Urinary bladder (tissue), 4 donors: ENCODE data around the gene VASP. TPM values are rescaled to one million over a fixed set of nuclear protein-coding genes. Genes with fewer than 3 reads are reported as not detected.
A peak's percentile ranks its signal among the peaks of the same experiment; 100 is the strongest.

Experiments
- DNase-seq: peaks from one replicate; pipeline ENCODE4 v3.0.0-alpha.2; 2015; ENCODE audit errors: extremely low spot score
- H3K27ac ChIP-seq: one replicate; pipeline ENCODE4 v1.5.1; 2013; ENCODE audit warnings: low read depth, mild to moderate bottlenecking, moderate library complexity
- H3K36me3 ChIP-seq: one replicate; pipeline ENCODE4 v1.6.1; 2013; ENCODE audit warnings: mild to moderate bottlenecking, moderate library complexity; ENCODE audit not compliant: insufficient read depth
- H3K4me1 ChIP-seq: one replicate; pipeline ENCODE4 v1.6.1; 2013; ENCODE audit warnings: mild to moderate bottlenecking, moderate library complexity; ENCODE audit not compliant: insufficient read depth
- H3K4me3 ChIP-seq: one replicate; pipeline ENCODE4 v1.5.1; 2013; ENCODE audit warnings: low read depth, low read length
- WGBS: extraction: QIAGEN DNeasy Blood & Tissue Kit; methylation state at CpG from one replicate; pipeline ENCODE4 v1.1.7; 2013; 5-methylcytosine and 5-hydroxymethylcytosine counted together
- polyA plus RNA-seq: library from polyadenylated mRNA; stranded (reverse); fragments of 200-250 nt; gene quantifications from one replicate; pipeline ENCODE4 v1.2.3, GENCODE V29; 2013
- total RNA-seq: library from RNA; depleted of rRNA; stranded (reverse); fragments of >200 nt; gene quantifications from one replicate; pipeline ENCODE4 v1.2.3, GENCODE V29; 2014
- donor health status: healthy with polysubstance abuse.
- donor health status: healthy.

Gene VASP
- total and polyA plus RNA-seq, 2 donors = 42.6 to 174 TPM

DNA sequence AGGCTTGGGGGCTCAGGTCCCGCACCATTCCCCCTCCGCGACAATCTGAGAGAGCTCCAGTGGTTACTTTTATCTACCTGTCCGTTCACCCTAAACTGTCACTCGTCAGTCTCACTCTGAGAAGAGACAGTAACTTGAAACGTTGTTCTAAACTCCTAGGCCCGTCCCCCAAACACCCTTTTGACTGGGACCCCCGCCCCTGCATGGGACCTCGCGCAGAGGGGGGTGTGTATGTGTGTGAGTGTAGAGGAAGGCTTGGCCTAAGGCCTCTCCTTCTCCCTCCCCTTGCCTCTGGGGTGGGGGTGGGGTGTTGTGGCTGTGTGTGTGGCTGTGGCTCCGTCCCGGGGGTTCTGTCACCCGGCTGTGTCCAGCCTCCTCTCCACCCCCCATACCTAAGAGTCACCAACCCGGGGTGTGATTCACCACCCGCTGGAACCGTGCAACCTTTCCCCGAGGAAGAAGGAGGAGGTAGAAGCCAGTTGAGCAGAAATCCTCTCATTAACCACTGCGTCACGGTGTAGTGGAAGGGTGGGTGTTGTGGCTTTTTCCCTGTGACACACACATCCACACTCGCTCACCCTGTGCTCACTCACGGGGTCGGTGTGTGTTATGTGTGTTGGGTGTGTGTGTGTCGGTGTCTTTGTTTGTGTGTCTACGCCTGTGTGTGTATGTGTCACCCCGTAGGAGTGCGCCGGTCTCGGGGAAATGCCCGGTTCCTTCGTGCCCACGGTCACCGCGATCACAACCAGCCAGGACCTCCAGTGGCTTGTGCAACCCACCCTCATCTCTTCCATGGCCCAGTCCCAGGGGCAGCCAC is 37.1 kb upstream of the VASP start:
- Histone ChIP-seq H3K4me1 (no peaks in the 10 kb centered on the region), H3K4me3 (peak overlapping the region; percentile 48), H3K27ac (peak overlapping the region; percentile 73), H3K36me3 (no peaks in the 10 kb centered on the region)
- WGBS = 45% methylated on average over 33 of the region's 33 CpGs
- peak; percentile 52 for DNase-seq

DNA sequence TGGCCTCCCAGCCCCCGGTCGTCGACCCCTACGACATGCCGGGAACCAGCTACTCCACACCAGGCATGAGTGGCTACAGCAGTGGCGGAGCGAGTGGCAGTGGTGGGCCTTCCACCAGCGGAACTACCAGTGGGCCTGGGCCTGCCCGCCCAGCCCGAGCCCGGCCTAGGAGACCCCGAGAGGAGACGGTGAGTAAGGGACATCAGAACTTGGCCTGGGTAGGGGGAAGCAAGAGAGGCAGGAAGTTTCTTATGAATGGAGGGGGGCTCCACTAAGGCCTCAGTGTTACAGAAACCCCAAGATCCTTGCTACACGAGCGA is 36.6 kb upstream of the VASP start:
- no peak for DNase-seq
- Histone ChIP-seq H3K4me3 (no peak overlapping the region), H3K4me1 (no peaks in the 10 kb centered on the region), H3K36me3 (no peaks in the 10 kb centered on the region), H3K27ac (no peak overlapping the region)
- WGBS = 88% methylated on average over 15 of the region's 15 CpGs

DNA sequence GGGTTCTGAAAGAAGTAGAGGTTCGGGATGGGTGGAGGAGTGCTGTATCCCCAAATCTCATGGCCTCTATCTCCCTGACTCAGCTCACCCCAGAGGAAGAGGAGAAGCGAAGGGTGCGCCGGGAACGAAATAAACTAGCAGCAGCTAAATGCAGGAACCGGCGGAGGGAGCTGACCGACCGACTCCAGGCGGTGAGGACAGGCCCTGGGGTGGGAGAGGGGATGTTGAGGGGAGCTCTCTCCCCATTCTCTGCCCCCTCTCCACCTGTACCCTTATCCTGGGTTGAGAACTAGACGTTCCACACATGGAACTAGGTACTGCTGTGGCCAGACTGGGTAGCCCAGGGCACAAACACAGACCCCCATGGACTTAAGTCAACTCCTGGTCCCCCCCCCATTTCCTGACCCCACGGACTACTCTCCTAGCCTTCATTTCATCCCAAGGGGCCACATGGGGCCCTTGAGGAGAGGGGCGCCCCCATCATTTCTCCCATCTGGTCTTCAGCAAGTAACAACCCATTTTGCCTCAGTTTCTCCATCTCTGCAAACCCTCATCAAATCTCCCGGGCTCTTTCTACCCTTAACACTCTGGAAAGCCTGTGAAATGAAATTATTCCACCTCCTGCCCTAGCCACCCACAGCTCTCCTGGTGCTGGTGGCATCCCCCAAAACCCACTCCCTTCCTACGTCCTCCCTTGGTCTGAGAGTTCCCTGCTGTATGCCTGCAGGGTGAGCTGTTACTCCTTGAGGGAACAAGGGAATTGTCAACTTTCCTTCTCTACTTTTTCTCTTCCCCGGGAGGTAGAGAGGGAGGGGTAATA is 36.0 kb upstream of the VASP start:
- H3K27ac ChIP-seq = no peak overlapping the region
- H3K4me3 ChIP-seq = no peak overlapping the region
- 87% methylated on average over 16 of the region's 16 CpGs for WGBS
- no peaks in the 10 kb centered on the region for H3K36me3 ChIP-seq
- DNase-seq = no peak
- no peaks in the 10 kb centered on the region for H3K4me1 ChIP-seq

DNA sequence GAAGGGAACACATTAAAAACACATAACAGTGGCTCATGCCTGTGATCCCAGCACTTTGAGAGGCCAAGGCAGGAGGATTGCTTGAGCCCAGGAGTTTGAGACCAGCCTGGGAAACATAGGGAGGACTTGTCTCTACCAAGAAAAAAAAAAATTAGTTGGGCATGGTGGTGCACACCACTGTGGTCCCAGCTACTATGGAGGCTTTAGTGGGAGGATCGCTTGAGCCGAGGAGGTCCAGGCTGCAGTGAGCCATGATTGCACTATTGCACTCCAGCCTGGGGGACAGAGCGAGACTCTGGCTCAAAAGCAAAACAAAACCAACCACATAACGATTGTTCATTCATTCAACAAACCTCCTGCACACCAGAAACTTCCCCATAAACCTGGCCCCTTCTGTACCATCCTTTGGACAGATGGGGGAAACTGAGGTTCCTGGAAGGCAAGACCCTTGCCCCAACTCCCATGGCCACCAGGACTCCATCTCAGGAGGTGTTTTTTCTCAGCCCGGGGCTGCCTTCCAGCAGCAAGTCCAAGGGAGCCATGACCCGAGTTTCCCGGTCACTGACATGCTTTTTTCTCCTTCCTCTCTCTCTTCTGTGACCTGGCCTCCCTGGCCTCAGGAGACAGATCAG is 35.2 kb upstream of the VASP start:
- Histone ChIP-seq H3K4me1 (no peaks in the 10 kb centered on the region), H3K27ac (no peak overlapping the region), H3K4me3 (no peak overlapping the region), H3K36me3 (no peaks in the 10 kb centered on the region)
- no peak for DNase-seq
- 67% methylated on average over 7 of the region's 7 CpGs for WGBS

DNA sequence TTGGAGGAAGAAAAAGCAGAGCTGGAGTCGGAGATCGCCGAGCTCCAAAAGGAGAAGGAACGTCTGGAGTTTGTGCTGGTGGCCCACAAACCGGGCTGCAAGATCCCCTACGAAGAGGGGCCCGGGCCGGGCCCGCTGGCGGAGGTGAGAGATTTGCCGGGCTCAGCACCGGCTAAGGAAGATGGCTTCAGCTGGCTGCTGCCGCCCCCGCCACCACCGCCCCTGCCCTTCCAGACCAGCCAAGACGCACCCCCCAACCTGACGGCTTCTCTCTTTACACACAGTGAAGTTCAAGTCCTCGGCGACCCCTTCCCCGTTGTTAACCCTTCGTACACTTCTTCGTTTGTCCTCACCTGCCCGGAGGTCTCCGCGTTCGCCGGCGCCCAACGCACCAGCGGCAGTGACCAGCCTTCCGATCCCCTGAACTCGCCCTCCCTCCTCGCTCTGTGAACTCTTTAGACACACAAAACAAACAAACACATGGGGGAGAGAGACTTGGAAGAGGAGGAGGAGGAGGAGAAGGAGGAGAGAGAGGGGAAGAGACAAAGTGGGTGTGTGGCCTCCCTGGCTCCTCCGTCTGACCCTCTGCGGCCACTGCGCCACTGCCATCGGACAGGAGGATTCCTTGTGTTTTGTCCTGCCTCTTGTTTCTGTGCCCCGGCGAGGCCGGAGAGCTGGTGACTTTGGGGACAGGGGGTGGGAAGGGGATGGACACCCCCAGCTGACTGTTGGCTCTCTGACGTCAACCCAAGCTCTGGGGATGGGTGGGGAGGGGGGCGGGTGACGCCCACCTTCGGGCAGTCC is 34.5 kb upstream of the VASP start:
- Histone ChIP-seq H3K4me1 (no peaks in the 10 kb centered on the region), H3K4me3 (no peak overlapping the region), H3K36me3 (no peaks in the 10 kb centered on the region), H3K27ac (no peak overlapping the region)
- 43% methylated on average over 44 of the region's 44 CpGs for WGBS
- DNase-seq = no peak

DNA sequence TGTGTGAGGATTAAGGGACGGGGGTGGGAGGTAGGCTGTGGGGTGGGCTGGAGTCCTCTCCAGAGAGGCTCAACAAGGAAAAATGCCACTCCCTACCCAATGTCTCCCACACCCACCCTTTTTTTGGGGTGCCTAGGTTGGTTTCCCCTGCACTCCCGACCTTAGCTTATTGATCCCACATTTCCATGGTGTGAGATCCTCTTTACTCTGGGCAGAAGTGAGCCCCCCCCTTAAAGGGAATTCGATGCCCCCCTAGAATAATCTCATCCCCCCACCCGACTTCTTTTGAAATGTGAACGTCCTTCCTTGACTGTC is 34.0 kb upstream of the VASP start:
- DNase-seq = peak; percentile 28
- Histone ChIP-seq H3K4me3 (no peak overlapping the region), H3K4me1 (no peaks in the 10 kb centered on the region), H3K27ac (no peak overlapping the region), H3K36me3 (no peaks in the 10 kb centered on the region)
- 48% methylated on average over 5 of the region's 5 CpGs for WGBS

DNA sequence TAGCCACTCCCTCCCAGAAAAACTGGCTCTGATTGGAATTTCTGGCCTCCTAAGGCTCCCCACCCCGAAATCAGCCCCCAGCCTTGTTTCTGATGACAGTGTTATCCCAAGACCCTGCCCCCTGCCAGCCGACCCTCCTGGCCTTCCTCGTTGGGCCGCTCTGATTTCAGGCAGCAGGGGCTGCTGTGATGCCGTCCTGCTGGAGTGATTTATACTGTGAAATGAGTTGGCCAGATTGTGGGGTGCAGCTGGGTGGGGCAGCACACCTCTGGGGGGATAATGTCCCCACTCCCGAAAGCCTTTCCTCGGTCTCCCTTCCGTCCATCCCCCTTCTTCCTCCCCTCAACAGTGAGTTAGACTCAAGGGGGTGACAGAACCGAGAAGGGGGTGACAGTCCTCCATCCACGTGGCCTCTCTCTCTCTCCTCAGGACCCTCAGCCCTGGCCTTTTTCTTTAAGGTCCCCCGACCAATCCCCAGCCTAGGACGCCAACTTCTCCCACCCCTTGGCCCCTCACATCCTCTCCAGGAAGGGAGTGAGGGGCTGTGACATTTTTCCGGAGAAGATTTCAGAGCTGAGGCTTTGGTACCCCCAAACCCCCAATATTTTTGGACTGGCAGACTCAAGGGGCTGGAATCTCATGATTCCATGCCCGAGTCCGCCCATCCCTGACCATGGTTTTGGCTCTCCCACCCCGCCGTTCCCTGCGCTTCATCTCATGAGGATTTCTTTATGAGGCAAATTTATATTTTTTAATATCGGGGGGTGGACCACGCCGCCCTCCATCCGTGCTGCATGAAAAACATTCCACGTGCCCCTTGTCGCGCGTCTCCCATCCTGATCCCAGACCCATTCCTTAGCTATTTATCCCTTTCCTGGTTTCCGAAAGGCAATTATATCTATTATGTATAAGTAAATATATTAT is 33.3 kb upstream of the VASP start:
- DNase-seq = no peak
- H3K36me3 ChIP-seq = no peaks in the 10 kb centered on the region
- no peak overlapping the region for H3K27ac ChIP-seq
- 73% methylated on average over 27 of the region's 27 CpGs for WGBS
- no peaks in the 10 kb centered on the region for H3K4me1 ChIP-seq
- H3K4me3 ChIP-seq = no peak overlapping the region

DNA sequence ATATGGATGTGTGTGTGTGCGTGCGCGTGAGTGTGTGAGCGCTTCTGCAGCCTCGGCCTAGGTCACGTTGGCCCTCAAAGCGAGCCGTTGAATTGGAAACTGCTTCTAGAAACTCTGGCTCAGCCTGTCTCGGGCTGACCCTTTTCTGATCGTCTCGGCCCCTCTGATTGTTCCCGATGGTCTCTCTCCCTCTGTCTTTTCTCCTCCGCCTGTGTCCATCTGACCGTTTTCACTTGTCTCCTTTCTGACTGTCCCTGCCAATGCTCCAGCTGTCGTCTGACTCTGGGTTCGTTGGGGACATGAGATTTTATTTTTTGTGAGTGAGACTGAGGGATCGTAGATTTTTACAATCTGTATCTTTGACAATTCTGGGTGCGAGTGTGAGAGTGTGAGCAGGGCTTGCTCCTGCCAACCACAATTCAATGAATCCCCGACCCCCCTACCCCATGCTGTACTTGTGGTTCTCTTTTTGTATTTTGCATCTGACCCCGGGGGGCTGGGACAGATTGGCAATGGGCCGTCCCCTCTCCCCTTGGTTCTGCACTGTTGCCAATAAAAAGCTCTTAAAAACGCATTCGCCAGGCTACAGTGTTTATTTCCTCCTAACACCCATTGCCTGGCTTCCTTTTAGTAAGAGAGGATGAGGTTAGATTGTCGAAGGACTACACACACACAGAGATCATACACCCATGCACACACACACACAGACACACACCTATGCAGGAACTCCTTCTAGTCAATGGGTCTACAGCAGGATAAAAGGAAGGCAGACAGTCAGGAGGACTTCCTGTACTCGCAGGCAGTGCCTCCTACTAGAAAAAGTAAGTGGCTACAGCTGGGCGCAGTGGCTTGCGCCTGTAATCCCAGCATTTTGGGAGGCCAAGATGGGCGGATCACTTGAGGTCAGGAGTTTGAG is 32.4 kb upstream of the VASP start:
- no peak overlapping the region for H3K4me3 ChIP-seq
- H3K36me3 ChIP-seq = no peaks in the 10 kb centered on the region
- H3K4me1 ChIP-seq = no peaks in the 10 kb centered on the region
- no peak overlapping the region for H3K27ac ChIP-seq
- DNase-seq = peak; percentile 31
- WGBS = 63% methylated on average over 28 of the region's 28 CpGs

DNA sequence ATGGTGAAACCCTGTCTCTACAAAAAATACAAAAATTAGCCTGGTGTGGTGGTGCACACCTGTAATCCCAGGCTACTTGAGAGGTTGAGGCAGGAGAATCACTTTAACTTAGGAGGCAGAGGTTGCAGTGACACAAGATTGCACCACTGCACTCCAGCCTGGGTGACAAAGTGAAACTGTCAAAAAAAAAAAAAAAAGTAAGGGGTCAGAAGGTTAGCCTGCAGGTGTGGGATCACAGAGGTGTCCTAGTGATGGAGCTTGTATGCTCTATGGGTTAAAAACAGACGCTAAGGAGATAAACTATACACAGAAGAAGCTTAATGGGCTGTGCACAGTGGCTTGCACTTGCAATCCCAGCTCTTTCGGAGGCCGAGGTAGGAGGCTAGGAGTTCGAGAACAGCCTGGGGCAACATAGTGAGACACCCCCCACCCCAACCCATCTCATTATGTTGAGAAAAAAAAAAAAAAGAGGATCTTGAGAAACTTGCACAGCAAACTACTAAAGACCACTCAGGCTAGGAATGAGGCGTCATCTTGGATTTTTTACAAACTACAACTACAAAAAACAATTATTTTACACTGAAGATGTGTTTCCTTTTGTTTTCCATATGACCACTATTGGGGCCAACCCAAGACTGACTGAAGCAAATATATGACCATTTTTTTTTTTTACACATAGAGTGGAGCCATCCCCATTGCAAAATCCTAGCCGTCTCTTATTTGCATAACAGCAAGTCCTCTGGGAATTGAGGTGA is 31.6 kb upstream of the VASP start:
- no peak for DNase-seq

DNA sequence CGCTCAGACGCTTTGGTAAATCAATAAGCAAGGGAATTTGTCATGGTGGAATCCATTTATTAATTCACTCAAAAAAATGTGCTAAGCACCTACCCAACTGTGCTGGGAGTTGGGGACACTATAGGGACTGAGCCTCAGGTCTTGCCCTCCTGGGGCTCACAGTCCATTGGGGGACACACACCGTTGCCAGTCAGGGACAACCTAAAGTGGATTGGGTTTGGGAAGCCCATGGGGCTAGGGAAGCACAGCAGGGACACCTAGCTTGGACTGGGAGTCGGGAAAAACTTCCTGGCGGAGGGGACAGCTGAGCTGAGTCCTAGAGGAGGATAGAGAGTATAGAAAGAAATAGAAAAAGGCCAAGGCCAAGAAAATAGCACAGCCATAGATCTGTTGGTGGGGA is 31.0 kb upstream of the VASP start:
- Histone ChIP-seq H3K4me1 (no peaks in the 10 kb centered on the region), H3K36me3 (no peaks in the 10 kb centered on the region), H3K4me3 (no peak overlapping the region), H3K27ac (no peak overlapping the region)
- 45% methylated on average over 5 of the region's 5 CpGs for WGBS
- DNase-seq = no peak

More for the DNA sequence above, 31.6 kb upstream of the VASP start:
- Histone ChIP-seq H3K4me3 (no peak overlapping the region), H3K27ac (no peak overlapping the region), H3K36me3 (no peaks in the 10 kb centered on the region), H3K4me1 (no peaks in the 10 kb centered on the region)
- 72% methylated on average over 6 of the region's 6 CpGs for WGBS

DNA sequence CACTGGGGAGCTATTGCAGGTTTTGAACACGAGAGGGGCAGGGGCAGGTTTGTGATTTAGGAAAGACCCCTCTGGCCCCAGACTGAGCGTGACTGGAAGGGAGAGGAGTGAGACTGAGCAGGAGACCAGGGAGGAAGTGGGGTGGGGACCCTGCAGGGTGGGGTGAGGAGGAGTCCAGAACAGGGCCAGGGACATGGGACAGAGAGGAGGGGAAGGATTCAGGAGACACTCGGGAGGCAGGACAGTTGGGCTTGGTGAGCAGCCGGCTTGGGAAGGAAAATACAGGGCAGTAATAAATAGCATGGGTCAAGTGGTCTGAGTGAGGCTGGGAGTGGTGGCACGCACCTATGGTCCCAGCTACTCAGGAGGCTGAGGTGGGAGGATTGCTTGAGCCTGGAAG is 30.1 kb upstream of the VASP start:
- DNase-seq = no peak
- Histone ChIP-seq H3K4me3 (no peak overlapping the region), H3K4me1 (no peaks in the 10 kb centered on the region), H3K27ac (no peak overlapping the region), H3K36me3 (no peaks in the 10 kb centered on the region)
- 35% methylated on average over 5 of the region's 5 CpGs for WGBS
